GM12864 (cell line): ENCODE measurements around the gene SLAMF7.
A peak's percentile ranks its signal among the peaks of the same experiment; 100 is the strongest.
"Not testable (repeated sequence)": the region's sequence is repeated elsewhere in the genome, so short reads cannot be mapped to it uniquely, and the experiment has no call there.

Experiments used
- DNase-seq: peaks from one replicate; pipeline ENCODE4 v3.0.0-alpha.2; 2011; ENCODE audit warnings: low read depth
- H3K4me3 ChIP-seq: 2 replicates; pipeline ENCODE4 v1.5.1; 2011; ENCODE audit warnings: mild to moderate bottlenecking, low read depth, low read length, control low read depth
- TF ChIP-seq, protein P1 (sequence below): IDR thresholded peaks from 2 replicates; pipeline ENCODE4 v1.5.1; 2011; ENCODE audit warnings: low read depth, mild to moderate bottlenecking, moderate library complexity, low read length, control low read depth, inconsistent platforms; ENCODE audit errors: missing control alignments

Gene SLAMF7

DNA sequence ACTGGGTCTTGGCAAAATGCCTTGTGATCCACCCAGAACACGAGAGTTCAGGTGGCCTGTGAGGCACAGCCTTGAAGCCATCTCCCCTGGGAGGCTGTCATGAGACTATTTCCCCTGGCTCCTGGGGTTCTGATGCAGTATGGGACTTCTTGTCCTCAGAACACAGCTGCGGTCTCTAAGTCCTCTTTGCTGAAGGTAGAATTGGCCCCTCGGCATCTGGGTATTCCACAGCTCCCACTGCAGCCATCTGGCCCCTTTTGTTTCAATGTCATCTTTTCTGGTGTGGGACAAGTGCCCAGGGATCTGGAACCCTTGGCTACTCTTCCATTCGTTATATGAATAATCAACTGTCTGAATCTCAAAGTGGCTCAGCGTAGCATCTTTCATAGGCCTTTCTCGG is 39.9 kb downstream of the SLAMF7 start:
- H3K4me3 ChIP-seq, result no peak overlapping the region
- TF ChIP-seq, protein P1, sequence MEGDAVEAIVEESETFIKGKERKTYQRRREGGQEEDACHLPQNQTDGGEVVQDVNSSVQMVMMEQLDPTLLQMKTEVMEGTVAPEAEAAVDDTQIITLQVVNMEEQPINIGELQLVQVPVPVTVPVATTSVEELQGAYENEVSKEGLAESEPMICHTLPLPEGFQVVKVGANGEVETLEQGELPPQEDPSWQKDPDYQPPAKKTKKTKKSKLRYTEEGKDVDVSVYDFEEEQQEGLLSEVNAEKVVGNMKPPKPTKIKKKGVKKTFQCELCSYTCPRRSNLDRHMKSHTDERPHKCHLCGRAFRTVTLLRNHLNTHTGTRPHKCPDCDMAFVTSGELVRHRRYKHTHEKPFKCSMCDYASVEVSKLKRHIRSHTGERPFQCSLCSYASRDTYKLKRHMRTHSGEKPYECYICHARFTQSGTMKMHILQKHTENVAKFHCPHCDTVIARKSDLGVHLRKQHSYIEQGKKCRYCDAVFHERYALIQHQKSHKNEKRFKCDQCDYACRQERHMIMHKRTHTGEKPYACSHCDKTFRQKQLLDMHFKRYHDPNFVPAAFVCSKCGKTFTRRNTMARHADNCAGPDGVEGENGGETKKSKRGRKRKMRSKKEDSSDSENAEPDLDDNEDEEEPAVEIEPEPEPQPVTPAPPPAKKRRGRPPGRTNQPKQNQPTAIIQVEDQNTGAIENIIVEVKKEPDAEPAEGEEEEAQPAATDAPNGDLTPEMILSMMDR, result no peak

DNA sequence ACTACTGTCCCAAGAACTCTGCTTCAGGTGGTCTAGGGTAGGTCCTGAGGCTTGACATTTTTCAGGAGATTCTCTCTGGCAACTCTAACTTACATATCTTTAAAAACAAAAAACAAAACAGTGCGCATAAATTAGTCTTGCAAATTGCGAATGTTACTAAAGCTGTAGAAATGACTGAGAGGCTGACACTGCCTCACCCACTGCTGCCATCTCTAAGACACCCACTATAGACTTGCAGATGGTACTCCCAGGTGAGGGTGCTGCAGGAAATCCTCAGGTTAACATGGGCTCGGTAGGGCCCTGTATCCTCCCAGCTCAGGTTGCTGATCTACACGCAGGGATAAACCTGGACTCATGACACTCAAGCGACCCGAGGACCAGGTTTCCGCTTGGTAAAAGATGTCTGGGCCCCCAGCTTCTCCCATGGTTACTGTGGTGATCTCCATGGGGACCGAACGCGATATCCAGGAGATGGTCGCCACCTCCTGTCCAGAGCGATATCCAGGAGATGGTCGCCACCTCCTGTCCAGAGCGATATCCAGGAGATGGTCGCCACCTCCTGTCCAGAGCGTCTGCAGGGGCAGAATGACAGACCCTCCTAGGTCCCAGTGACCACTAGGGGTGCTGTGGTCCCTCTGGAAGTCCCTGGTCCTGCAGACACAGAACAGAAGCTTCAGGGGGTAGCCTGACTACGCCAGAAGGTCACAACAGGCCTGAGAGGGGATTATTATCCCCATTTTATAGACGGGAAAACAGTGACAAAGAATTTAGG is 40.8 kb downstream of the SLAMF7 start:
- no peak overlapping the region for H3K4me3 ChIP-seq
- DNase-seq, result no peak
- TF ChIP-seq, protein P1, result peak; percentile 84

More for the DNA sequence above, 39.9 kb downstream of the SLAMF7 start:
- no peak for DNase-seq

- H3K4me3 ChIP-seq, result no peak overlapping the region
Observed at GRCh38 chr1:160780398-160780755, 41.3 kb downstream of the SLAMF7 start.

DNA sequence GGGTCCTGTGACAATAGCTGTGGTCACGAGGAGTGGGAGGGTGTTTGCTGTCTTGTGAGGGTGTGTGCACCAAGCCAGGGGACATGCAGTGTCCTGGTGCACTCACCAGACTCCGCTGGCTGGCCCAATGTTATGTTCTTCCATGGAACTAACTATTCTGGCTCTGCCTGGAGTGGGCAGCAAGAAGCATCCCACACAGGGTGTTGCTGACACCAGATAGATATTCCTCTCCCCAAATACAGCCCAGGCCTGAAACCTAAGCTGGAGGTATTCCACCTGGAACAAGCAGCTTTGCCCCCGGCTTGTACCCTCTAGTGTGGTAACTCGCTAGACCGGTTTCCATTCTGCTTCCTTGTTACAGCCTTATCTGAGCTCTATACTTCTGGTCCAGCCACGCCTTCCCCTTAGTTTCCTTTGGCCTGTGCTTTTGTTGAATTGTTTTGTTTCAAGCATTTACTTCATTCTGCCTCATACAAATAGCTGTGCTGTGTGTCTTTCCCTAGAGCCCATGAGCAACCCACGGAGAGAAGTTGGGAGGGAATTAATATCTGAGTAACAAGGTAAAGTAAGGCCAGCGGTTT is 42.2 kb downstream of the SLAMF7 start:
- no peak overlapping the region for H3K4me3 ChIP-seq
- TF ChIP-seq, protein P1, result no peak
- DNase-seq, result no peak

More at GRCh38 chr1:160780398-160780755, 41.3 kb downstream of the SLAMF7 start:
- no peak for DNase-seq
- TF ChIP-seq, protein P1, result no peak

DNA sequence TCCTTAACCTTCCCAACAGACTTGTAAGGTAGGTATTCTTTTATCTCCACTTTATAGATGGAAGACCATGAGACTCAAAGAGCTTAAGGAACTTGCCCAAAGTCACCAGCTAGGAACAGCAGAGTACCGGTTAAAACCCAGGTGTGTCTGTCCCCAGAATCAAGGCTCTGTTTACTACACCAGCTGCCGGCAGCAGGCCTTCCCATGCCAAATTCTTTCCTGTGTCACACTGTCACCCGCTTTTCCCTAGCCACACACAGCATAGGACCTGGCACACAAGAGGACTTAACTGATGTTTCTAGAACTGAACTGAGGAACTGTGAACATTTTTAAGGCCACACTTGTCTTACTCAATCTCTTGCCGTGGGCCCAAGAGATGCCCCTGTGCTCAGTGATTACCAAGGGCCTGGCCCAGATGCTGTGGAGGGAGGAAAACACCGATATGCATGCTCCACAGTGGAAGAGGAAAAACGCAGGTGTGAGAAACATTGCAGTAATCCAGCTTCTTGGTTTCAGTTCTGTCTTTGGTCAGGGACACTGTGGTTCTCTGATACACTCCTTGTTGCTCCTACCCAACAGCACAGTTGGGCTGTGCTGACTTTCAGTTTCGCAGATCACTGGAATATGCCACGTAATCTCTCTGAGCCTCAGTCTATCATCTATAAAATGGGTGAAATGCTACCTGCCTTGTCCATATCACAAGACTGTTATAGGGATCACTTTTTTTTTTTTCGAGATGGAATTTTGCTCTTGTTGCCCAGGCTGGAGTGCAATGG is 43.1 kb downstream of the SLAMF7 start:
- TF ChIP-seq, protein P1, result no peak
- DNase-seq, result peak; percentile 83
- no peak overlapping the region for H3K4me3 ChIP-seq

DNA sequence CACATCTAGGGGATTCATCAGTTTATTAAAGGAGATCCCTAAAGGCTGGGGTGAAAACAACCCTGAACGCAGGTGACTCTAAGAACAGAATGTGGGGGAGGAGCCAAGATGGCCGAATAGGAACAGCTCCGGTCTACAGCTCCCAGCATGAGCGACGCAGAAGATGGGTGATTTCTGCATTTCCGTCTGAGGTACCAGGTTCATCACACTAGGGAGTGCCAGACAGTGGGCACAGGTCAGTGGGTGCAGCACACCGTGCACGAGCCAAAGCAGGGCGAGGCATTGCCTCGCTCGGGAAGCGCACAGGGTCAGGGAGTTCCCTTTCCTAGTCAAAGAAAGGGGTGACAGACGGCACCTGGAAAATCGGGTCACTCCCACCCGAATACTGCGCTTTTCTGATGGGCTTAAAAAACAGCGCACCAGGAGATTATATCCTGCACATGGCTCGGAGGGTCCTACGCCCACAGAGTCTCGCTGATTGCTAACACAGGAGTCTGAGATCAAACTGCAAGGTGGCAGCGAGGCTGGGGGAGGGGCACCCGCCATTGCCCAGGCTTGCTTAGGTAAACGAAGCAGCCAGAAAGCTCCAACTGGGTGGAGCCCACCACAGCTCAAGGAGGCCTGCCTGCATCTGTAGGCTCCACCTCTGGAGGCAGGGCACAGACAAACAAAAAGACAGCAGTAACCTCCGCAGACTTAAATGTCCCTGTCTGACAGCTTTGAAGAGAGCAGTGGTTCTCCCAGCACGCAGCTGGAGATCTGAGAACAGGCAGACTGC is 44.1 kb downstream of the SLAMF7 start:
- DNase-seq, H3K4me3 ChIP-seq: not testable (repeated sequence)
